Aorta (tissue), 5 donors: ENCODE measurements around the gene EXD2. TPM values are rescaled to one million over a fixed set of nuclear protein-coding genes. Genes with fewer than 3 reads are reported as not detected.
A peak's percentile ranks its signal among the peaks of the same experiment; 100 is the strongest.

Experiments
- ATAC-seq: fragments of 200-7000 bp; cut with Tn5 transposase; one replicate; pipeline ENCODE4 v1.9.1; 2022; ENCODE audit warnings: moderate library complexity; ENCODE audit not compliant: low FRiP score
- DNase-seq, 2 donors: peaks; one replicate each; pipeline ENCODE4 v3.0.0-alpha.2; 2020
- H3K27ac ChIP-seq, 2 donors: one replicate each; pipeline ENCODE4 v1.5.1; 2013; ENCODE audit warnings: low read length in 2 of 2, mild to moderate bottlenecking in 2 of 2, moderate library complexity in 2 of 2, control low read depth in 1 of 2, inconsistent platforms in 1 of 2, low read depth in 1 of 2
- H3K27me3 ChIP-seq, 2 donors: one replicate each; pipeline ENCODE4 v1.6.1; 2013; ENCODE audit warnings: control low read depth in 1 of 2, low read length in 1 of 2, mild to moderate bottlenecking in 1 of 2, moderate library complexity in 1 of 2; ENCODE audit not compliant: insufficient read depth in 2 of 2, control insufficient read depth in 1 of 2
- H3K36me3 ChIP-seq, 2 donors: one replicate each; pipeline ENCODE4 v1.6.1; 2013; ENCODE audit warnings: control low read depth in 1 of 2, low read length in 1 of 2, mild to moderate bottlenecking in 1 of 2; ENCODE audit not compliant: insufficient read depth in 2 of 2, control insufficient read depth in 1 of 2
- H3K4me1 ChIP-seq, 2 donors: one replicate each; pipeline ENCODE4 v1.6.1; 2013; ENCODE audit warnings: low read length in 2 of 2, control low read depth in 1 of 2, mild to moderate bottlenecking in 1 of 2, moderate library complexity in 1 of 2; ENCODE audit not compliant: insufficient read depth in 2 of 2, control insufficient read depth in 1 of 2
- H3K4me3 ChIP-seq, 2 donors: one replicate each; pipeline ENCODE4 v1.5.1; 2013; ENCODE audit warnings: low read length in 2 of 2, control low read depth in 1 of 2, mild to moderate bottlenecking in 1 of 2
- H3K9me3 ChIP-seq: one replicate; pipeline ENCODE4 v1.6.1; 2013; ENCODE audit warnings: mild to moderate bottlenecking, low read length; ENCODE audit not compliant: control insufficient read depth
- WGBS, 2 donors: extraction: QIAGEN DNeasy Blood & Tissue Kit; methylation state at CpG; one replicate each; pipeline ENCODE4 v1.1.7; 2013; 5-methylcytosine and 5-hydroxymethylcytosine counted together
- intact Hi-C, 2 donors: fragments of 100-400 bp; cut with DNase I; formaldehyde crosslinking; loops; one replicate each; pipeline versions ENCODE4 v1.14.2 to v1.15.0; 2022
- long read RNA-seq, 2 donors: library from polyadenylated mRNA; unstranded; transcript quantifications; one replicate each; pipeline ENCODE4 v2.0.0, GENCODE V29; 2020 to 2021
- polyA plus RNA-seq, 2 donors: library from polyadenylated mRNA; stranded (reverse); fragments of 200-250 nt; gene quantifications; one replicate each; pipeline ENCODE4 v1.2.3, GENCODE V29; 2013
- total RNA-seq, 2 donors: library from RNA; stranded (reverse); fragmentation: NEBNext Ultra II Directional; extraction: Animal tissue kit (Norgen Biotek cat#: 25700); gene quantifications; one replicate each; pipeline ENCODE4 v1.2.1, GENCODE V29; 2021
- donor health status: healthy with polysubstance abuse.
- donor health status: Bipolar disorder and iron deficiency.
- donor health status: DM: no; HTN: no; CAD: no.
- donor health status: DM: no; HTN: no; CAD: no.
- donor health status: DM: yes; HTN: yes; CAD: no.

Gene EXD2, protein sequence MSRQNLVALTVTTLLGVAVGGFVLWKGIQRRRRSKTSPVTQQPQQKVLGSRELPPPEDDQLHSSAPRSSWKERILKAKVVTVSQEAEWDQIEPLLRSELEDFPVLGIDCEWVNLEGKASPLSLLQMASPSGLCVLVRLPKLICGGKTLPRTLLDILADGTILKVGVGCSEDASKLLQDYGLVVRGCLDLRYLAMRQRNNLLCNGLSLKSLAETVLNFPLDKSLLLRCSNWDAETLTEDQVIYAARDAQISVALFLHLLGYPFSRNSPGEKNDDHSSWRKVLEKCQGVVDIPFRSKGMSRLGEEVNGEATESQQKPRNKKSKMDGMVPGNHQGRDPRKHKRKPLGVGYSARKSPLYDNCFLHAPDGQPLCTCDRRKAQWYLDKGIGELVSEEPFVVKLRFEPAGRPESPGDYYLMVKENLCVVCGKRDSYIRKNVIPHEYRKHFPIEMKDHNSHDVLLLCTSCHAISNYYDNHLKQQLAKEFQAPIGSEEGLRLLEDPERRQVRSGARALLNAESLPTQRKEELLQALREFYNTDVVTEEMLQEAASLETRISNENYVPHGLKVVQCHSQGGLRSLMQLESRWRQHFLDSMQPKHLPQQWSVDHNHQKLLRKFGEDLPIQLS
- total RNA-seq, result 10 to 100 TPM; 13.1 to 19.4 TPM
- polyA plus RNA-seq, result 10 to 100 TPM in 1 of 2 donors, 1 to 10 TPM in 1; 4.5 to 10.8 TPM
- long read RNA-seq, donor 1, partial matches to known transcripts, result 9 of 19 reads
- long read RNA-seq, donor 1, other reads (novel, unspliced or antisense), result 8 of 19 reads
- long read RNA-seq, donor 2, partial matches to known transcripts, result 3 of 14 reads
- long read RNA-seq, donor 2, other reads (novel, unspliced or antisense), result 9 of 14 reads

DNA sequence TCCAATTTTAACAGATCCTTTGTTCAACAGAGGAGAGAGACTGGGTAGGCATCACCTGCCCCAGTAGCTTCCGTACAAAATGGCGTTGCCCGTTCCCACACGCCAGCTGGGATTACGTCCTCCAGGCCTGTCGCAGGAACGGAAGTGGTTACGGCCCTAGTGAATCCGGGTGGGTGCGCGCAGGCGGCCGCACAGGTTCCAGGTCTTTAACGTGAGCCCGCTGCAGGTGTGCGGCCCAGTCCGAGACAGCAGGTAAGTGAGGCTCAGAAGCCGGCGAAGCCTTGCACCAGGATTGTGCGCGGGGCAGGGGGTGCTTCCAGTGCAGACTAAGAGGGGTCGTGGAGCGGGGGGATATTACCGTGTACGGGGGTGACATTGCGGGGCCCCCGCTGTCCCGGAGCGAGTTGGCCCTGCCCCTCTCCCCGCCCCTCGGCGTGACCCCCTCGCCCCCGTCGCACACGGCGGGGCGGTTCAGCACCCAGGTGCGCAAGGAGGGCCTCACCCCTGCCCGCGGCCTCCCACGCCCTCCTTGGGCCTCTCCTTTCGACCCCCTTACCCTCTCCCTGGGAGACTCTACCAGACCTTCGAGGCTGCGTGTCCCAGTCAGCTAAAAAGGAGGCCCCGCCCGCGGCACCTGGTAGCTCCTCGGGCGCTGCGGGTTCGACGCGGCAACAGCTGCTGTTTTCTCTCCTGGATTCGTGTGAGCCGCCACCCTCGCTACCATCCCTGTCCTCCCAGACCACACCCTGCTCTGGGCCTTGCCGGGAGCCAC, at the start of gene EXD2:
Gene EXD2 (plus strand): TSS at position 159 of the 772 bp plus-strand sequence. CDS start 17,973 bp downstream, outside the sequence.
- no peaks in the 10 kb centered on the region for H3K27me3 ChIP-seq
- no peaks in the 10 kb centered on the region for H3K9me3 ChIP-seq
- intact Hi-C loops, result loop anchor here (1.0 to 5.0 kb wide), 3 partner anchors 36 to 64 kb away; partner anchors contain the start of gene DCAF5 (in 1 of the 2)
- H3K4me1 ChIP-seq, result no peaks in the 10 kb centered on the region
- 1% methylated on average over 49 to 58 of the region's 58 CpGs for WGBS, 2 donors
- peaks cover 0 to 1% of the 10 kb centered on the region in 2 donors for H3K36me3 ChIP-seq
- H3K27ac ChIP-seq, result no peak within 1 kb of the TSS
- DNase-seq (peak; percentile 90 to 91), ATAC-seq (peak; percentile 95)
- peak within 1 kb of the TSS; percentile 30 to 51 for H3K4me3 ChIP-seq

DNA sequence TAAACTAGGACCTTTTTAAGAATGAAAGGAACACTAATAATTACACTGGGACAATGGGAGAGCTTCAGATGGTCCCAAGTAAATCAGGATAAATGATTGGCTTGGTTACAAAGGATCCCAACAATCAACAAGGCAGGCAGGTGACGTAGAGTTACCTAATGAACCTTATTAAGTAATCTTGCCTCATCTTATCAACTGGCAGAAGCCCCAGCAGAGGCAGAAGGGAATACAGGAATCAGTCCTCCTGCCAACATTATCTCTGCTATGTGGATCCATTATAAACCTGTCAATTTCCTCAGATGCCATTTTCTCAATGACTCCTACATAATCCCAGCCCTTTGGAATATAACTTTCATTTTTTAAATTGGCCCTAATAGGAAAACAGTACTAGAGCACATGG, 49.7 kb upstream of the EXD2 start:
- Histone ChIP-seq H3K4me3 (no peak overlapping the region), H3K27me3 (no peaks in the 10 kb centered on the region), H3K27ac (no peak overlapping the region), H3K36me3 (no peaks in the 10 kb centered on the region), H3K4me1 (peaks cover 0 to 3% of the 10 kb centered on the region in 2 donors), H3K9me3 (no peaks in the 10 kb centered on the region)
- 90 to 93% methylated on average over 1 of the region's 1 CpG for WGBS, 2 donors
- intact Hi-C loops, result no loop called here
- DNase-seq, result no peak
- no peak for ATAC-seq

DNA sequence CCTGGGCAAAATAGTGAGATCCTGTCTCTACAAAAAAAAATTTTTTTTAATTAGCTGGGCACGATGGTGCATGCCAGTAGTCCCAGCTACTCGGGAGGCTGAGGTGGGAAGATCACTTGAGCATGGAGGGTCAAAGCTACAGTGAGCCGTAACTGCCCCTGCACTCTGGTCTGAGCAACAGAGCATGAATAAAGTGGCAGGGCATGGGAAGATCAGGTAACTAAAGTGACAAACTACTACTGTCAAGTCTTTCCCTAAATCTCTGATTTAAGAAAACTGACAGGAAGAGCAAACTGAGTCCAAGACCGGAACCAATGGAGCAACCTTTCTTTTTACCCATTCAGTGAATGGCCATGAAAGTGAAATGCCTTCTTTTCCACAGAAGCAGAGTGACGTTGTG, 49.2 kb upstream of the EXD2 start:
- Histone ChIP-seq H3K27me3 (no peaks in the 10 kb centered on the region), H3K36me3 (no peaks in the 10 kb centered on the region), H3K4me1 (peaks cover 0 to 3% of the 10 kb centered on the region in 2 donors), H3K9me3 (no peaks in the 10 kb centered on the region), H3K27ac (no peak overlapping the region), H3K4me3 (no peak overlapping the region)
- DNase-seq (no peak), ATAC-seq (no peak)
- WGBS, 2 donors, result 85 to 87% methylated on average over 5 of the region's 5 CpGs
- intact Hi-C loops, result no loop called here

DNA sequence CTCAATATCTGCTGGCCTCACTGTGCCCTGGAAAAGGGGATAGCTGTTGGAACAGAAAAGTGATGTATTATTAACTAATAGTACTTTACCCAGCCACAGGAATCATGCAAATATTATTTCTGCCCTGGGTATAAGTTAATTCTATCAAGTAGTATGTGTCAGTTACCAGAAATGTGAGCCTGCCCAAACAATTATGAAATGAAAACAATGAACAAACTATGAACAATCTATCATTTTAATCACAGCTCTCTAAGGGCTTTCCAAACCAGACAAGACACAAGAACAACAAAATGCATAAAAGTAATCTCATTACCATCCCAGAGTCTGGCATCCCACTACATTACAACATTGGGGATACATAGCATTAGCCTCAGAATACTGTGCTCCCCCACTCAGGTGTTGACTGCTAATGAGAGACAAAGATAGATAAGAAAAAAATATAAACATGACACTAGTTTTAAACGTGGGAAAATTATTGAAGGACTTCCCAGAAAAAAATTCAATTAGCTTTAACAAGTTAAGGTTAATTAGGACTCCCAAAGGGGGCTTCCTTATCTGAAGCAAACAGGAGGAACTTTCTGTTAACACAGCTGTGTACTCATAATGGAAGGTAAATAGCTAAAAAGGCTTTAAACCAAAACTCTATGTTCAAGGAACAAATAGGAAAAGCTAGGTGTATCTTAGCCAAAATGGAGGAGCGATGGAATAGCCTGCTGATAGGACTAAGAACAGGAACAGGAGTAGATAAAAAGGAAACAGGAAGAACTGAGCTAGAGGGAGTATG, 41.6 kb upstream of the EXD2 start:
- 47 to 51% methylated on average over 2 of the region's 2 CpGs for WGBS, 2 donors
- H3K9me3 ChIP-seq, result no peaks in the 10 kb centered on the region
- intact Hi-C loops, result loop anchor here in 1 of 2 donors (5.0 kb wide), 1 partner anchor 43 kb away; the partner anchor contains the start of gene EXD2
- H3K4me1 ChIP-seq, result peaks cover 0 to 5% of the 10 kb centered on the region in 2 donors
- no peaks in the 10 kb centered on the region for H3K27me3 ChIP-seq
- no peaks in the 10 kb centered on the region for H3K36me3 ChIP-seq
- ATAC-seq (no peak), DNase-seq (no peak)
- no peak overlapping the region for H3K4me3 ChIP-seq
- H3K27ac ChIP-seq, result no peak overlapping the region

DNA sequence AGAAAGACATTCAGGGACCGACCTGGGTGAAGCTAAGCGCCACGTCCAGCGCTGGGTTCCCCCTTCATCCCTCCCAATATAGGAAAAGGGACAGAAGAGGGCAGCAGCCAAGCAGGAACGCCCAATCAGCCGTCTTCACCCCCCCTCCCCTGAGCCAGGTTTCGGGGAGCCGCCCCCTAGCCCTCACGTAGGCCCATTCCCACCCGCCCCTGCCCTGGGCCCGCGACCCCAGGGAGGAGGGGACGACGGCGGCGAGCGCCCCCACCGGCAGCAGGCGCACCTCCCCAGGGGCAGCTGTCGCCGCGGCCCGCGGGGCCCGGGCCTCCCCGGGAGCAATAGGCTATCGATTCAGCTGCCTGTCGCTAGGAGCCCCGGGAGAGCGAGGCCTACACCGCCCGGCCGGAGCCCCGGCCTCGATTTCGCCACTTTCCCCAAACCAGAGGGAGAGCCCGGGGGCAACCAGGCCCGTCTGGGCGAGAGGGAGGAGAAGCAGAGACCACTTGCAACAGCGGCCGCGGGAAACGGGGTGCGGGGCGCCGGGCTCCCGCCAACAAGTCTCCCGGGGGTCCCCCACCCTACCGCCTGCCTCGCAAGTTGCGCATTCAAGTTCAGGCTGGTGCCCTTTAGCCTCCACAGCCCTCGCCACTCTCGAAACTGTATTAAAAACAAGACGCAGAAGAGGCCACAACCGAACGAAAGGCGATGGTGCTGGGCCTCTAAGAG, 39.7 kb upstream of the EXD2 start:
- H3K9me3 ChIP-seq, result no peaks in the 10 kb centered on the region
- H3K27me3 ChIP-seq, result no peaks in the 10 kb centered on the region
- DNase-seq, result peak; percentile 78 to 90
- peak overlapping the region; percentile 34 to 68 for H3K27ac ChIP-seq
- WGBS, 2 donors, result 0 to 1% methylated on average over 35 to 57 of the region's 57 CpGs
- H3K4me3 ChIP-seq, result peak overlapping the region; percentile 90 to 99
- H3K36me3 ChIP-seq, result no peaks in the 10 kb centered on the region
- ATAC-seq, result peak; percentile 86
- peaks cover 0 to 5% of the 10 kb centered on the region in 2 donors for H3K4me1 ChIP-seq
- intact Hi-C loops, result loop anchor here in 1 of 2 donors (5.0 kb wide), 1 partner anchor 41 kb away; the partner anchor contains the start of gene EXD2

DNA sequence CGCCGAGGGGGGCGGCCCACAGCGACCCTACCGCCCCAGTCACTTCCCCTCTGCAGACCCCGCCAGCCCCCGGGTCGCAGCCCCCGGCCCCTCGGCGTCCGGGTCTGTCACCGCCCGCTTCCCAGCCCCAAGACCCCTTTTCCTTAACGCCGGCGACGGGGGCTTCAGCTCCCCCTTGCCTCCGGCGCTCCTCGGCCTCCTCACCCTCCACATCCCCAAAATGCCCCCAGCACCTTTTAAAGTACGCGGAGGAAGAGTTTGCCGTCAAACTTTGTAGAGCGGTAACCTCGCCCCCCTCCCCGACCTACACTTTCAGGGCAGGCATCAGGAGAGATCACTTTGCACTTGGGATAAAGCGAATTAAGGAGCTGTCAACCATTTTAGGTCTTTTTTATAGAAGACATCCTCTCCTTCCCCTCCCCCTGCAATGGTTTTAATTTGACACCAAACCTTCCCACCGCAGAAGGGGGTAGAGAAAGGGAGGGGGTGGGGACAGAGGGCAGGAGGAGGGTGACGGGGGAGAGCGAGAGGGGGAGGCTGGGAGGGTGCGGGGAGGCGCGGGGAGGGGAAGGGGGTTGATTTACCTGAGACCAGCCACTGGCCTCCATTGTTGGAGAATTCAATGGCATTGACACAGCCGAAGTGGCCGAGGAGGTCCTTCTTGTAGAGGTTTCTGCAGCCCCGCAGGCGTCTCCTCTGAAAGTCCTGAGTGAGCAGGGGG, 39.0 kb upstream of the EXD2 start:
- H3K27me3 ChIP-seq, result no peaks in the 10 kb centered on the region
- peak overlapping the region; percentile 90 to 99 for H3K4me3 ChIP-seq
- ATAC-seq, result peak; percentile 45
- intact Hi-C loops, result loop anchor here in 1 of 2 donors (5.0 kb wide), 1 partner anchor 40 kb away; the partner anchor contains the start of gene EXD2
- peak overlapping the region; percentile 34 to 95 for H3K27ac ChIP-seq
- peak in 1 of 2 donors; percentile 73 for DNase-seq
- H3K36me3 ChIP-seq, result no peaks in the 10 kb centered on the region
- H3K9me3 ChIP-seq, result no peaks in the 10 kb centered on the region
- peaks cover 0 to 2% of the 10 kb centered on the region in 2 donors for H3K4me1 ChIP-seq
- 1% methylated on average over 36 to 38 of the region's 38 CpGs for WGBS, 2 donors

DNA sequence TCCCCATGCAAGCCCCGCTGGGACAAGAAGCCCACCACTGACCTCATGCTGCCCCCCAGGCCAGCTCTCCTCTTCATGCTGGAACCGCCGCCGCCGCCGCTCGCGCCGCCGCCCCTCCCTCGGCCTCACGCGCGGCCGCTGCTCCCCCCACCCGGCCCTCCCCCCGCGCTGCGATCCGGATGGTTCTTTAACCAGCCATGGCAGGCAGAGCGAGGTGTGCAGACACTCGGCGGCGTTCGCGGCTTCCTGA, 38.5 kb upstream of the EXD2 start, which contains the start of gene DCAF5:
Gene DCAF5 (minus strand): TSS at position 218 of the 250 bp plus-strand sequence. CDS start 141 bp downstream, at position 77.
- DNase-seq, result peak in 1 of 2 donors; percentile 97
- ATAC-seq, result no peak
- intact Hi-C loops, result loop anchor here in 1 of 2 donors (5.0 kb wide), 1 partner anchor 39 kb away; the partner anchor contains the start of gene EXD2

More for the DNA sequence above, 38.5 kb upstream of the EXD2 start, which contains the start of gene DCAF5:
- H3K36me3 ChIP-seq, result no peaks in the 10 kb centered on the region
- H3K9me3 ChIP-seq, result no peaks in the 10 kb centered on the region
- H3K27me3 ChIP-seq, result no peaks in the 10 kb centered on the region
- peak within 1 kb of the TSS; percentile 90 to 99 for H3K4me3 ChIP-seq
- peak within 1 kb of the TSS; percentile 34 to 95 for H3K27ac ChIP-seq
- peaks cover 0 to 2% of the 10 kb centered on the region in 2 donors for H3K4me1 ChIP-seq
- 1 to 10% methylated on average over 2 to 26 of the region's 26 CpGs for WGBS, 2 donors
